HG03060 (cell line): ENCODE data around the gene BACH2.
"Not testable (repeated sequence)": the region's sequence is repeated elsewhere in the genome, so short reads cannot be mapped to it uniquely, and the experiment has no call there.

Source experiments
- ATAC-seq: cut with Tn5 transposase; IDR thresholded peaks from one replicate; pipeline ENCODE4 v1.9.1; 2021; ENCODE audit warnings: low read depth, moderate number of reproducible peaks; ENCODE audit not compliant: unreplicated experiment

Gene BACH2

DNA sequence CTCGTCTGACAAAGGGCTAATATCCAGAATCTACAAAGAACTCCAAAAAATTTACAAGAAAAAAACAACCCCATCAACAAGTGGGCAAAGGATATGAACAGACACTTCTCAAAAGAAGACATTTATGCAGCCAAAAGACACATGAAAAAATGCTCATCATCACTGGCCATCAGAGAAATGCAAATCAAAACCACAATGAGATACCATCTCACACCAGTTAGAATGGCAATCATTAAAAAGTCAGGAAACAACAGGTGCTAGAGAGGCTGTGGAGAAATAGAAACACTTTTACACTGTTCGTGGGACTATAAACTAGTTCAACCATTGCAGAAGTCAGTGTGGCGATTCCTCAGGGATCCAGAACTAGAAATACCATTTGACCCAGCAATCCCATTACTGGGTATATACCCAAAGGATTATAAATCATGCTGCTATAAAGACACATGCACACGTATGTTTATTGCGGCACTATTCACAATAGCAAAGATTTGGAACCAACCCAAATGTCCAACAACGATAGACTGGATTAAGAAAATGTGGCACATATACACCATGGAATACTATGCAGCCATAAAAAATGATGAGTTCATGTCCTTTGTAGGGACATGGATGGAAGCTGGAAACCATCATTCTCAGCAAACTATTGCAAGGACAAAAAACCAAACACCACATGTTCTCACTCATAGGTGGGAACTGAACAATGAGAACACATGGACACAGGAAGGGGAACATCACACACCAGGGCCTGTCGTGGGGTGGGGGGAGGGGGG, 130.3 kb downstream of the BACH2 start:
- ATAC-seq, result not testable (repeated sequence)

DNA sequence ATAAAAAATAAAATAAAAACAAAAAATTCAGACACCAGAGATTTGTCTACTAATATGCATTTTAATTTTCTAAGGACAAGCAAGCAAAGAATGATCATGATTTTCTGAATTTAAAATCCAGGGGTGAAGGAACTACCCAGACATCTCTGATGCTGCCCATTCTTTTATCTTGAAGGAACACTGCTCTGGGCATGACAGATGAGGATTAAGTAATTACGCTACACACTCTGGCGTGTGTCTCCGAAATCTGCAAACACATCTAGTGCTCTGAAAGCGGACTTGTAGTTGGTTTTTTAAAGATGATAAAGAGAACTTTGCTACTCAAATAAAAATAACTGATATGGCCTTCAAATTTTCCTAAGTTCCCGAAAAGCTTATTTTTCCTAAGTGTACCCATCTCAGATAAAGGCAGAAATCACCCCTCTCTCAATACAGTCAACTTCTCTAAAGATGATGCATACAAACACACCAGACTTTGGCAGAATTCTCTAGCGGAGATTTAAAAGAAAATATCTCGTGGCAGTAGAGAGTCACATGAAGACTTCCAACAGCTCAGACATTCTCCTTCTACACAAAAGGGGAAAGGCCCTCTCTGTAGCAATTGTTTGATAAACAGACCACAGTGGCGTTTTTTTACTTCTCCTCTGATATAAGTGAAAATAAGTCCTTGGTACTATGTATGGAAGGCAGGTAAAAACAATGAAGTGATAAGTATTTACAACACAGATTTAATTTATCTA, 133.8 kb downstream of the BACH2 start:
- ATAC-seq, result no peak

DNA sequence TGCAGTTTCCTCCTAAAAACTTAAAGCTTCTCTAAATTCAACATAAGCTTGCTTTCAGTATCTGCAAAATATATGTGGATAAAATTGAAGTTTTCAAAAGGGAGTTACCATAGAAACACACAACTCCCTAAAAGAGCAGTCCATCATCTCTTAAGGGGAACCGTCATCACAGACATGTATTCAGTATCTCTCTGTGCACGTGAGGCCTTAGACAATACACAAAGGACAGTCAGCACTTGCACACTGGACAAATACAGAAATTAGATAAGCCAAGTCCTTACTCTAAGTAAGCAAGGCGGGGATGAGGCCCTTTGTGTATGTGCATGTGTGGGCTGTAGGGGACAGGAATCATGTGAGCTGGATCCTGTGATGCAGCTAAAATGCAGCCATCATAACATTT, 136.6 kb downstream of the BACH2 start:
- ATAC-seq, result no peak

DNA sequence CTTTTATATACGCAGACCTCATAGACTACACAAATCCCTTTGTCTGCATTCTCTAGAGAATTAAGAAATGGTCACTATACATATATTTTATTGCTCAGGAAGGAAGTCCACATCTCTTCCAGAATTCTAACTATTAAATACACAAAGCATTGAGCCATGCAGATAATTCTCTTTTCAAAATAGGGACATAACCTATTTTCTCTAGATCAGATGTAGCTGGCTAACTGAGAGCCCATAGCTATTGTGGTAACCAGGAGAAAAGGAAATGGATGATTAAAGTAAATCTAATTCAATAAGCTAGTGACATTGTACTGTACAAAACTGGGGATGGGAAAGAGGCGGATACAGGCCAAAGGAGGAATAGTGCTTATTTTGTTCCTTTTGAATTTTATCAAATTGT, 137.2 kb downstream of the BACH2 start:
- no peak for ATAC-seq

DNA sequence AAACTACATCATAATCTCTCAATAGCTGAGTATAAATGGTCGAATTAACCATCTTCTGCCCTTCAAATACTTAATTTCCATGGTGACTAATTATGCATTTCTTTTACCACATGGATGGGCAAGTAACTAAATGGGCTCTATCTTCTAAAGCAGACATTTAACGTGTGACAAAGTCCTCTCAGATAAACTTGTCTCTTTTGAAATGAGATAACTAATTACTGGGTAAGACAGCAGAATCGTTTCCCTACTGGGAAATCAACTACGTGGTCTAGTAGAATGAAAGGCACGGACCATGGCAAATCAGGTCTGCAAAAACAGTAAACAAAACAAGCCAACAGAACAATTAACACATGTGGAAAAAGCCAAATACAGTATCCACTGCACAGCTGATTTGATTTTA, 137.7 kb downstream of the BACH2 start:
- no peak for ATAC-seq

DNA sequence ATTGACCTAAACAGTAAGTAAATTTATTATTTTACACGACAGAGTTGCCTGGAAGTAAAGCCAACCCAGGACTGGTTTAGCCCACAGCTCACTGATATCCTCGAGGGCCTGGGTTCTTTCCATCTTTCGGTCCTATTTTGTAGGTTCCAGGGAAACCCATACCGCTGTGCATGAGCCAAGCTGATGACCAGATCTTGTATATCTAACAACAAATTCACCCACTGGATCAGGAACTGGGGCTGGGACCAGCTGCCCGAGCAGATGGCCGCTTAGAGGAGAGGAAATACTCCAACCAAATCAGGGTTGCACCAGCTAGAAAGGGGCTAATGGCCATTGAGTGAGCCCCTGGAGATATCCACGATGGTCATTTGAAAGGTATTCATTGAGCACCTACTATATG, 139.2 kb downstream of the BACH2 start:
- no peak for ATAC-seq

DNA sequence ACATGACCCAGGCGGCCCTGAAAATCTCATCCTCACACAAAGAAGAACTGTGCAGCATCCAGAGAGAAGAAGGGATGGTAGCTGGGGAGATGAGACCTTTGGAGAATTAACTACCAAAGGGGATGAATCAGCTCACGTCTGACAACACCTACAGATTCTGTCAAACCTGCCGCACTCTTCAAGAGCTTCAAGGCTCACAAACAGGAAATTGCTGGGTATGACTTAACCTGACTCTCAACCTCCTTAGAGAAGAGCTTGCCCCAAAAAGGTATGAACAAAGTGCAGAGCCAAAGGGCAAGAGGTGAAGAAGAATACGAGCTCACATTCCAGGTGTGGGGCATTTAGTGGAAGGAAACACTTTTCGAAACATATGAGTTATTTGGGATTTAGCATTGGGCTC, 139.8 kb downstream of the BACH2 start:
- ATAC-seq, result no peak

DNA sequence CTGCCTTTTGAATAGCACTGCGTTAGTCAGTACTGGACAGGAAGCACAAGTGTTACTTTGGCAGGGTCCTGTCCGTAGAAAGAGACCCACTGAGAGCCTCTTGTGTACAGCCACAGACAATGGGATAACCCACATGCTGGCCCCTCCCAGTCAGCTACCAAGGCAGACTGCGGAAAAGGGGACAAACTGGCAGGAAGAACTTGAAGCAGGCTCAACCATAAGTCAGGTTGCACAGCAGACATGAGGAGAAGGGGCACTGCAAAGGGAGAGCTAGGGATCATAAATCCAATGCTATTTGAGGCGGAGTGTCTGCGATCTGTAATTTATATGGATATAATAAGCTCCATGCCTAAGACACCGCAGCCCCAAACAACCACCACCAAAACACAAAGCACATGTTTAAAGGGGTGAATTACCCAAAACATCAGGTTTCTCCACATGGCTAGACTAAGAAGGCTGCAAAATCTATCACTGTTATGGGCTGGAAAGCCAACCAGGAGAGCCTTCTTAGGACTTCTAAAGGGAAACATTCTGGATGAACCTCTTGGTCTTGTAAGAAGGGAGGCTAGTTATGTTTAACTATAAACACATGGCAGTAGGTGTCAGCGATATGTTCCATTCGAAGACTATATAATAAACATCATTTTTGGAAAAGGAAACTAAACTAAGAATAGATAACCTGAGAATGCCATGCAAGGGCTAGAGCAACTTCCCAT, 141.7 kb downstream of the BACH2 start:
- ATAC-seq, result no peak

DNA sequence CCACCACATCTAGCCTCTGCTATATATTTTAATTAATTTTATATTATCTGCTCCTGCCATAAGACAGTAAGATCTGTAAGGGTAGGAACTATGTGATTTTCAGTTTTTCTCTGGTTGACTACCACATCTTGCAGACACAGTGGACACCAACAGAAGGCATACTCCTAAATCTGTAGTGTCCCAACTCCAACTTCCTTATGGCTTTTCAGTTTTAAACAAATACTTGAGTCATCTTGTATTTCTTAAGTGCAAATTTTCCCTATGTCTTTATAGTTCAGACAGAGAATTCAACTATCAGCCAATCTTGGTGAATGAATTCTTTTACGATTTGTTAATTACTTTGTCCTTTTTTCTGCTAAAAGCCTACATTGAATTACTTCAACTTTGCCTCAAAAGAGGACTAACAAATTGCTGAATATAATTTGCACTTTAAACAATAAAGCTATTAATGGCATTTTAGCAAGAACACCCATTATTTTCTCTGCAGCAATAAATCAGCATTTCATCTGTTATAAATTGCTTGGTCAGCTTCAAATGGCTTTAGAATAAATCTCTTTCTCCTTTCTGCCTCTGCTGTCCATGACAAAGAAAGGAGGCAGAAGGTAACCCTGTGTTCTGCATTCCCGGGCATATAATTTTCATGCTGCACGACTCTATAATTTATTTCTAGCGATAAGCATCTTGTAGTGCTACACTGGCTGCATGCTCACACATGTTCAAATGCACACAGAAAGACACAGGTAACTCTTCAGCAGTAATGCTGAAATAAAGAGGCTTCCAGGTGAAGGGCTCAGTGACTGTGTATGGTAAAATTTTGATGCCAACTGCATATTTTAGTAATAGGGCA, 144.8 kb downstream of the BACH2 start:
- ATAC-seq, result no peak

DNA sequence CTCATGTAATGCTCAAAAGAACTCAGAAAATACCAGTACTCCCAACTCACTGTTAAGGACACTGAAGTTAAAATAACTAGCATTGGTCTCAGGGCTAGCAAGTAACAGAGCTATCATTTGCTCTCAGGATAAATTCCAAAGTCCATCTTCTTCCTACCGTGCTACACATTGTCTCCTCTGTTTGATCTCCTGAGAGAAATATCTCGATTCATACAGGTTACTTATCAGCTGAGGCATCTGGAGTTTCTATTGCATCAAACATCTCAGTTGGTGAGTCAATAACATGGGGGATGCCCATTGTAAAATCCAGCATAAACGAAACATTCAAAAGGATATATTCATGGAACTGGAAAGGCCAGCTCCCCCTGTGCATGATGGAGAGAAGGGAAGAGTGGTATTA, 147.4 kb downstream of the BACH2 start:
- no peak for ATAC-seq

DNA sequence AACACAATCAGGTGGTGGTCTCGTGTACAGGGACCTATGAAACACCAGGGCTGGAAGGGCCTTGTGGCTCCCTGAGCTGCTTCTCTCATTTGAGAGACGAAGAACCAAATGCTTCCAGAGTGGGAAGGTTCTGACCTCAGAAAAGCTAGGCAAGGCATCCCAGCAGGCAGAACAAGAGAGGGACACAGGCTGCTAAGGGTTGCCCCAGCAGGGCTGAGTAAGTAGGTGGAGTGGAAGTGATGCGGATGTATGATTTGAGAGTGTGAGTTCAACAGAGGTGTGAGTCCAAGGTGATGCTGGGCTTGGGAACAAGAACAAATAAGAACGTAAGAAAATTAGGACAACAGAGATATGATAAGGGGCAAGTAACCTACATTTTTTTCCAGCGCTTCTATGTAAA, 147.8 kb downstream of the BACH2 start:
- ATAC-seq, result no peak

DNA sequence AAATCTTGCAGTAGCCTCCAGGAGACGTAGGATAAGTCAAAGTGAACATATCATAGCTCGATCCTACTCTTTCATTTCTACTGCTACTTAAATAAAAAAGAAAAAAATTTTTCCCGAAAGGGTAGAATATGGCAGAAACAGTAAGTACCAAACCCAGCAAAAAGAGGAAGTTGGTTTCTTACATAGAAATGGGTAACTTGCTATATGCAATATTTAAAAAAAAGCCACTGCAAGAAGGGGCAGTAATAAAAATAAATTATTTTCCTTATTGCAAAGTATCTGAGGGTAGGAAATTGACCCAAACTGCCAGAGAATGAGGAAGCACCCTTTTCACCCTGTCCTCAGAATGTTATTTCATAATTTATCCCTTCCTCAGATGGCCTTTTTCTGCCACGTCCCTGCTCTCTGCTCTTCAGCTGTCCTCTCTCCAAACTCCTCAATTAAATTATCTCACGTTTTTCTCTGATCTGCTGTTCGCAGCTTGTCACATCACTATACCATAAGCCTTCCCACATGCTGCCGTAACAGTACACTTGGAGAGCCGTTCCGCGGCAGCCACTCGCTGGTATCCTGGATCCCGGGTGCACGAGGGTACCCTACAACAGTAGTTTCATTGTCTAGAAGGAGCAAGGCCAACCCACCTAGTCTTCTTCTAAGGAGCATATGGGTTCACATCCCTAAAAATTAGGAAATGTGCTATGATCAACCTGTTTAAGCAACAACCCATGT, 149.6 kb downstream of the BACH2 start:
- no peak for ATAC-seq

DNA sequence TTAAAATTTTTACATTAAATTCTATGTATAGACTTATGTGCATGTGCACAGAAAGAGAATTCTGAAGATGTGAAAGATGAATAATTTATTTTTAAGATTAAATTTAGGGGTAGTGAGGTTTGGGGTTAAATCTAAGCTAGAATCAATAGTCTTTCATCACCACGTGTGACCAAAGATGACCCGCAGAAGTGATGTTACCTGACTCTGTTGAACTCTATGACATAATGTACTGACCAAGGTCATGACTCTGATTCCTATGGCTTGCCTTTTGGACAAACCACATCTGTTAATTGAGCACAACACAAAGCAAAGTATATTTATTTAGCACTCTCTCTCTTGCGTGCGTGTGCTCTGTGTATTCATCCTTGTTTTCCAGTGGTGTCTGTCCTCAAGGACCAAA, 150.6 kb downstream of the BACH2 start:
- no peak for ATAC-seq

DNA sequence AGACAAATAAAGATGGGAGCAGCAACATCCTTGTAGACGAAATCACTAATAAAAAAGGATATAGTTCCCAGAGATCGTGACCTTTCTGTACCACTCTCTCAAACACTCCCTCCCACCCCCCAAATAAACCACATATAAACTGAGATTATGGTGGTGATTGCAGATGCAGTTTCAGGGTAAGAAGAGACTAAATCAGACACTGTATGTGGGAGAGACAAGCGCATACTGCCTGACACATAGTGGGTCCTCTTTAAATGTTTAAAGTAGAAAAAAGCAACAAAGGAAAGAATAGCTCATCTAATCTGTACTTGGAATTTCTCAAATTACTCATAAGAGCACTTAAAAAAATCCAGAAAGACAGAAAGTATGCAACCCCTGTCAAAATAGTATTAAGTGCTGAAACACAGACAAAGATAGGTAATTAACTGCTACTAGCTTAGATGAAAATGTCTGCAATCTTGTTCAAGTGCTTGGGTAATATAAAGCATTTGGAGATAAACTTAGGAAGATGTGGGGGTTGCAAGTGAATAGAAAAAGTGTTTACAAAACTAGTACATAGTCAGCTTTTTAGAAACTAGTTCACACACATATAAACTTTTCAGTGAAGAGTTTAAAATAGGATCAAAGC, 151.6 kb downstream of the BACH2 start:
- ATAC-seq, result no peak

DNA sequence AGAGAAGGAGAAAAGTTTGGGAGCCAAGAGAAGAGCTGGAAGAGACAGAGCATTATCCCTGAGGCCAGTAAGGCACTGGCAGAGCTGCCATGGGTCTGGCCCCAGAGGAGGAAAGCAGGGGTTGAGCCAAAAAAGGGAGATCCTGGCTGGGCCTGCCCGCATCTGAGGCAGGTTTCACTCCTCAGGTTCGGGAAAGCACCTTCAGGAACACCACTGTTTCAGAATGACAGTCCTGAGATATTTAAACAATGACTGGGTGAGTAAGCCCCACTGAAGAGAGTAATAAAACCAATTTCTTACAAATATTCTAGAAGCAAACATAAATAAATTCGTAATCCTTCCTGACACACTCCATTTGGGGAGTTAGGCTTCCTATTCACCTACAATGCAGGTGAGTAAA, 152.2 kb downstream of the BACH2 start:
- no peak for ATAC-seq

DNA sequence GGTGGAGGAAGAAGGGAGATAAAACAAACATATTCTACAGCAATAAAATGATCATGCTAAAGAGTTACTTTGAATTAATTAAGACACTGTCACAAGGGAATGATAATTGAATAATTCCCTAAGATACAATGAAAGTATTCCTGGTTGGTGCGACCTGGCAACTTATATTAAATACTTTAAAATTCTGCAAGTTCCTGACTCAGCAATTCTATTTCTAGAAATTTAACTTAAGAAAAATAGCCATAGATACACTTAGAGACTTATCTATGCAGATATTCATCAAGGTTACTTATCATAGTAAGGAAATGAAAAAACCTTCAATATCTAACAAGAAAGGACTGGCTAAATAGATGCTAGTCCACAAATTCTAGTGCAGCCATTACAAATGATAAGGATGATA, 156.0 kb downstream of the BACH2 start:
- no peak for ATAC-seq

DNA sequence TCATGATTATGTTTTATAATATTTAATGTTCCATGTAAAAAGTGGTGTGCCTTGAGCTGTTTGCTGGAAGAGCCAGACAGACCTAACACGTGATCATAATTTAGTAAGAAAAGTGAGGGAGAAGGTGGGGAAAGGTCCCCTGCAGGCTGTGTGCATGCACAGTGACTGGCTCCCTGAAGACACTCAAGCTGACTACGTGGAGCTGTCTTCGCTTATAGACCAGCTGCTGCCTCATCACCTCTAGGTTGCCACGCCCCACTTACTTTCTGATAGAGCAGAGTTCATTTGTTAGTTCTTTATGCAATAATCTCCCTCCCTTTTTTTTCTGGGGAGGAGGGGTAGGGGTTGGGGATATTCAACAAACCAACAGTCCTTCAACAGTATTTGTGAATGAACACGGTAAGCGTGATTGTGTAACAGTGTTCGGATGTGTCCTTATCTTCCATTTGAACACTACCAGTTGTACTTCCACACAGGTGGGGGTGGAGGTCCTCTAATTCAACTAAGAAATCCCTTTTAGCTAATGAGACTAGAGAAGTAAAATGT, 157.3 kb downstream of the BACH2 start:
- no peak for ATAC-seq

DNA sequence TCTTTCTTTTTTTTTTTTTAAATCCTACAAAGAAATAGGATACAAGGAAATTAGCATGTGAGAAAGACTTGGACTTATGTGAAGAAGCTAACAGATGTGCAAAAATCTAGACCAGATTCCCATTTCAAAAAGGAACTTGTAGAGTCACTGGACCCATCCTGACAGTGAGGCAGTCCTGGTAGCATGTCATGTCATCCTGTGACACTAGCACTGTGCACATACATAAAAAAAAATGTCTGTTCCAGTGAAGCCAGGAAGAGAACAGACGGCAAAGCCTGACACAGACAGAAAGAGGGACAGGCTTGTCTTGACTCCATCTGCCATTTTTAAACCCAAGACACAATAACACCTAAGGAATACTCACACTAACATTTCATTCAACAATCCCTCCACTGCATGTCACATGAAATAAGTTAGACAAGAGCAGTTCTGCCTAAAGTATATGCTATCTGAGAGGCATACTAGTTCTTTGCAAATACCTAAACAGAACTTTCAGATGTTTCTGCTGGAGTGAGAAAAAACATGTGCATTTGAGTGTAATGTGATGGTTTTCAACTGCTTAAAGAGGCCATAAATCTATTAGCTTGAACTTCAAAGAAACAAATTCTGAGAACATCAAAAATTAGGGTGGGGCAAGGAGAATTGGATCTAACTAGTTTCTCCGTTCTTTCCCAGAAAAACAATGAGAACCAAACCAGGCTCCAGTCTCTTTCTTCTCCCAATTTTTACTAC, 159.6 kb downstream of the BACH2 start:
- no peak for ATAC-seq

DNA sequence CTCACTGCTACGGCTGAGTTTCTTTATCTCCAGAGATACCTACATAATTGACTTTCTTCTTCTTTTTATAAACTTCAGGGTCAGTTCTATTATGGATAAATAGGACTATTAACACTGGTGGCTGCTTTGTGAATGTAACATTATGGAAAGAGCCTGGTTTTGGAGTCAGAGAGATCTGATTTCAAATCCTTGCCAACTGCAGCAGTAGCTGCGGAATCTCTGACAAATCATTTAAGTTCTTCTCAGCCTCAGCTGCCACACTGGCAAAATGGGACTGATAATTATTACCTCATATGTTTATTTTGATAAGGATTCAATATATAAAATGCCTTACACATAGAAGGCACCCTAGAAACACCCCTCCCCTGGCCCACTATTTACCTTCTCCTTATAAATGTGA, 160.5 kb downstream of the BACH2 start:
- ATAC-seq, result no peak
